Measurements from ENCODE around the gene PPP1R15B.

Gene PPP1R15B

DNA sequence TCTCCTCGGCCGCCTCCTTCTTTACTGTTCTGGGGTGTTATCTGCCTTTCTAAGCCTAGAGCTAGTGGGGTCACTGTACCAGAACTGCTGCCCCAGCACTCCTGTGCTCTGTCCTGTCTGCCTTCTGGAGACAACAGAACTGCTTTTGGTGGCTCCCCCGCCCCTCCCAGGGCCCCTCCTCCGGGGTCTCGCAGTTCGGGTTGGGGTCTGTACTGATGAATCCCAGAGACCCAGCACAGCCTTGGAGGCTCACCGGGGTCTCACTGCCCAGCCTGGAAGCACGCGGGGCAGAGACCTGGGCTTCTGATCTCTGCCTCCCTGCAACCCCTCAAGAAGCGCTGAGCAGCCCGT, 48.7 kb downstream of the PPP1R15B start:
- H3K23ac ChIP-seq (ENCODE audit: low read length), result peak overlapping the region; percentile 16
- WGBS (ENCODE audit: extremely low coverage, insufficient coverage, low lambda C conversion rate), result no CpG with 5 or more reads among the region's 11 CpGs
- no peaks in the 10 kb centered on the region for H3K36me3 ChIP-seq (ENCODE audit: control insufficient read depth, insufficient read depth, low read length)
- DNase-seq, result no peak
- H2AK5ac ChIP-seq (ENCODE audit: low read length), result peak overlapping the region; percentile 58
- no peak overlapping the region for H3K4ac ChIP-seq (ENCODE audit: low read depth, low read length)
- H3K79me2 ChIP-seq (ENCODE audit: control insufficient read depth, insufficient read depth, low read length), result no peaks in the 10 kb centered on the region
- peak overlapping the region; percentile 51 for H3K18ac ChIP-seq (ENCODE audit: low read length)
- no peaks in the 10 kb centered on the region for H3K27me3 ChIP-seq (ENCODE audit: insufficient read depth, low read length, poor library complexity)
- H3K4me3 ChIP-seq (ENCODE audit: low read length), result no peak overlapping the region
- H3K27ac ChIP-seq (ENCODE audit: low read depth, low read length), result no peak overlapping the region
- H3K4me2 ChIP-seq (ENCODE audit: low read length), result peak overlapping the region; percentile 66
- H3K9ac ChIP-seq (ENCODE audit: low read length), result peak overlapping the region; percentile 60
- no peaks in the 10 kb centered on the region for H3K79me1 ChIP-seq (ENCODE audit: low read length)
- peak overlapping the region; percentile 5 for H2BK15ac ChIP-seq (replicated peaks; ENCODE audit: low read depth)
- no peak overlapping the region for H2BK120ac ChIP-seq (ENCODE audit: low read depth, low read length)
- H2BK5ac ChIP-seq (ENCODE audit: low read length), result no peak overlapping the region
- H4K8ac ChIP-seq (ENCODE audit: low read depth, low read length), result no peak overlapping the region
- no peak overlapping the region for H4K5ac ChIP-seq (ENCODE audit: low read length)
- H3K56ac ChIP-seq (ENCODE audit: low read length), result peak overlapping the region; percentile 82
- peaks cover 3% of the 10 kb centered on the region for H3K4me1 ChIP-seq (ENCODE audit: control insufficient read depth, low read depth, low read length)

DNA sequence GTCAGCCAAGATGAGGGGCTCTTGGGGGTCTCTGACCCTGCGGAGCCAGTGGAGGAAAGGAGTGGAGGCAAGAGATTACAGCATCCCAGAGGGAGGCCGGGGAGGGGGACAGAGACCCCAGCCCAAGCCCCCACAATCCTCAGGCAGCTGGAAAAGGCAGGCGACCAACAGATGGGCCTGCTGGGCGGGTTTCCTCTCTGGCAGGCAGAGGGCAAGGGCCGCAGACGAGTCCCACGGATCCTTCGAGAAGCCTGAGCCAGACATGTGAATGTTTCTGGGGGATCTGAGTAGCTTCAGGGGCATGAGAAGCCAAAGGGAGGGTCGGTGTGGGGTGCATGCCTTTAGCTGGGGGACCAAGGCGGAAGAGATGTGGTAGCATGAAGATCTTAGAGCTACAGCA, 49.8 kb downstream of the PPP1R15B start:
- H3K4ac ChIP-seq (ENCODE audit: low read depth, low read length), result no peak overlapping the region
- WGBS (ENCODE audit: extremely low coverage, insufficient coverage, low lambda C conversion rate), result no CpG with 5 or more reads among the region's 10 CpGs
- H3K4me3 ChIP-seq (ENCODE audit: low read length), result no peak overlapping the region
- no peak overlapping the region for H3K56ac ChIP-seq (ENCODE audit: low read length)
- no peak overlapping the region for H4K8ac ChIP-seq (ENCODE audit: low read depth, low read length)
- H3K23ac ChIP-seq (ENCODE audit: low read length), result no peak overlapping the region
- no peak overlapping the region for H4K5ac ChIP-seq (ENCODE audit: low read length)
- H3K18ac ChIP-seq (ENCODE audit: low read length), result no peak overlapping the region
- H3K36me3 ChIP-seq (ENCODE audit: control insufficient read depth, insufficient read depth, low read length), result no peaks in the 10 kb centered on the region
- no peak overlapping the region for H2BK5ac ChIP-seq (ENCODE audit: low read length)
- peaks cover 3% of the 10 kb centered on the region for H3K4me1 ChIP-seq (ENCODE audit: control insufficient read depth, low read depth, low read length)
- no peak overlapping the region for H3K27ac ChIP-seq (ENCODE audit: low read depth, low read length)
- no peak overlapping the region for H2BK15ac ChIP-seq (replicated peaks; ENCODE audit: low read depth)
- no peaks in the 10 kb centered on the region for H3K79me1 ChIP-seq (ENCODE audit: low read length)
- no peak overlapping the region for H2BK120ac ChIP-seq (ENCODE audit: low read depth, low read length)
- H3K27me3 ChIP-seq (ENCODE audit: insufficient read depth, low read length, poor library complexity), result no peaks in the 10 kb centered on the region
- DNase-seq, result no peak
- H3K9ac ChIP-seq (ENCODE audit: low read length), result no peak overlapping the region
- no peaks in the 10 kb centered on the region for H3K79me2 ChIP-seq (ENCODE audit: control insufficient read depth, insufficient read depth, low read length)
- H2AK5ac ChIP-seq (ENCODE audit: low read length), result no peak overlapping the region
- no peak overlapping the region for H3K4me2 ChIP-seq (ENCODE audit: low read length)

- Histone ChIP-seq H3K27ac (ENCODE audit: low read depth, low read length) (no peak overlapping the region), H3K4me3 (ENCODE audit: low read length) (no peak overlapping the region), H2BK15ac (replicated peaks; ENCODE audit: low read depth) (no peak overlapping the region), H3K23ac (ENCODE audit: low read length) (no peak overlapping the region), H4K5ac (ENCODE audit: low read length) (no peak overlapping the region), H3K56ac (ENCODE audit: low read length) (no peak overlapping the region), H2BK5ac (ENCODE audit: low read length) (no peak overlapping the region), H4K8ac (ENCODE audit: low read depth, low read length) (no peak overlapping the region), H3K79me1 (ENCODE audit: low read length) (no peaks in the 10 kb centered on the region), H2BK120ac (ENCODE audit: low read depth, low read length) (no peak overlapping the region), H3K9ac (ENCODE audit: low read length) (no peak overlapping the region), H3K27me3 (ENCODE audit: insufficient read depth, low read length, poor library complexity) (no peaks in the 10 kb centered on the region), H3K79me2 (ENCODE audit: control insufficient read depth, insufficient read depth, low read length) (no peaks in the 10 kb centered on the region), H3K18ac (ENCODE audit: low read length) (no peak overlapping the region), H3K36me3 (ENCODE audit: control insufficient read depth, insufficient read depth, low read length) (no peaks in the 10 kb centered on the region), H3K4me1 (ENCODE audit: control insufficient read depth, low read depth, low read length) (peaks cover 3% of the 10 kb centered on the region), H3K4me2 (ENCODE audit: low read length) (no peak overlapping the region), H3K4ac (ENCODE audit: low read depth, low read length) (no peak overlapping the region), H2AK5ac (ENCODE audit: low read length) (no peak overlapping the region)
- WGBS (ENCODE audit: extremely low coverage, insufficient coverage, low lambda C conversion rate), result no CpG with 5 or more reads among the region's 2 CpGs
- no peak for DNase-seq
Measured at GRCh38 chr1:204361341-204361771, 50.3 kb downstream of the PPP1R15B start.

- no peaks in the 10 kb centered on the region for H3K27me3 ChIP-seq (ENCODE audit: insufficient read depth, low read length, poor library complexity)
- no CpG with 5 or more reads among the region's 4 CpGs for WGBS (ENCODE audit: extremely low coverage, insufficient coverage, low lambda C conversion rate)
- no peak overlapping the region for H2BK120ac ChIP-seq (ENCODE audit: low read depth, low read length)
- no peaks in the 10 kb centered on the region for H3K79me1 ChIP-seq (ENCODE audit: low read length)
- H3K4me1 ChIP-seq (ENCODE audit: control insufficient read depth, low read depth, low read length), result peaks cover 3% of the 10 kb centered on the region
- no peak overlapping the region for H2BK15ac ChIP-seq (replicated peaks; ENCODE audit: low read depth)
- no peak overlapping the region for H2BK5ac ChIP-seq (ENCODE audit: low read length)
- H3K18ac ChIP-seq (ENCODE audit: low read length), result no peak overlapping the region
- no peaks in the 10 kb centered on the region for H3K79me2 ChIP-seq (ENCODE audit: control insufficient read depth, insufficient read depth, low read length)
- DNase-seq, result no peak
- H4K5ac ChIP-seq (ENCODE audit: low read length), result no peak overlapping the region
- no peak overlapping the region for H3K4me3 ChIP-seq (ENCODE audit: low read length)
- H3K36me3 ChIP-seq (ENCODE audit: control insufficient read depth, insufficient read depth, low read length), result no peaks in the 10 kb centered on the region
- H3K4me2 ChIP-seq (ENCODE audit: low read length), result no peak overlapping the region
- H3K56ac ChIP-seq (ENCODE audit: low read length), result no peak overlapping the region
- H2AK5ac ChIP-seq (ENCODE audit: low read length), result no peak overlapping the region
- H3K23ac ChIP-seq (ENCODE audit: low read length), result no peak overlapping the region
- H3K9ac ChIP-seq (ENCODE audit: low read length), result no peak overlapping the region
- H3K4ac ChIP-seq (ENCODE audit: low read depth, low read length), result no peak overlapping the region
- H4K8ac ChIP-seq (ENCODE audit: low read depth, low read length), result no peak overlapping the region
- H3K27ac ChIP-seq (ENCODE audit: low read depth, low read length), result no peak overlapping the region
Measured at GRCh38 chr1:204360314-204360713, 51.3 kb downstream of the PPP1R15B start.

GRCh38 chr1:204359474-204360255, 52.0 kb downstream of the PPP1R15B start, which contains the start of gene PLEKHA6:
Gene PLEKHA6 (minus strand): TSS chr1:204359929. CDS start chr1:204273727, 86,202 bp downstream.
- Histone ChIP-seq H4K8ac (ENCODE audit: low read depth, low read length) (no peak within 1 kb of the TSS), H3K56ac (ENCODE audit: low read length) (peak within 1 kb of the TSS; percentile 18), H2BK15ac (replicated peaks; ENCODE audit: low read depth) (no peak within 1 kb of the TSS), H3K23ac (ENCODE audit: low read length) (no peak within 1 kb of the TSS), H3K27ac (ENCODE audit: low read depth, low read length) (no peak within 1 kb of the TSS), H3K4me1 (ENCODE audit: control insufficient read depth, low read depth, low read length) (peaks cover 3% of the 10 kb centered on the region), H2AK5ac (ENCODE audit: low read length) (no peak within 1 kb of the TSS), H3K4me2 (ENCODE audit: low read length) (no peak within 1 kb of the TSS), H3K9ac (ENCODE audit: low read length) (no peak within 1 kb of the TSS), H3K4me3 (ENCODE audit: low read length) (no peak within 1 kb of the TSS), H2BK120ac (ENCODE audit: low read depth, low read length) (no peak within 1 kb of the TSS), H4K5ac (ENCODE audit: low read length) (no peak within 1 kb of the TSS), H2BK5ac (ENCODE audit: low read length) (no peak within 1 kb of the TSS), H3K36me3 (ENCODE audit: control insufficient read depth, insufficient read depth, low read length) (no peaks in the 10 kb centered on the region), H3K18ac (ENCODE audit: low read length) (no peak within 1 kb of the TSS), H3K27me3 (ENCODE audit: insufficient read depth, low read length, poor library complexity) (no peaks in the 10 kb centered on the region), H3K79me2 (ENCODE audit: control insufficient read depth, insufficient read depth, low read length) (no peaks in the 10 kb centered on the region), H3K79me1 (ENCODE audit: low read length) (no peaks in the 10 kb centered on the region), H3K4ac (ENCODE audit: low read depth, low read length) (no peak within 1 kb of the TSS)
- no CpG with 5 or more reads among the region's 20 CpGs for WGBS (ENCODE audit: extremely low coverage, insufficient coverage, low lambda C conversion rate)
- DNase-seq, result peak; percentile 61

GRCh38 chr1:204359131-204359473, 52.5 kb downstream of the PPP1R15B start:
- Histone ChIP-seq H3K18ac (ENCODE audit: low read length) (no peak overlapping the region), H3K79me2 (ENCODE audit: control insufficient read depth, insufficient read depth, low read length) (no peaks in the 10 kb centered on the region), H3K4me2 (ENCODE audit: low read length) (no peak overlapping the region), H3K23ac (ENCODE audit: low read length) (no peak overlapping the region), H3K56ac (ENCODE audit: low read length) (peak overlapping the region; percentile 18), H4K5ac (ENCODE audit: low read length) (no peak overlapping the region), H3K4me1 (ENCODE audit: control insufficient read depth, low read depth, low read length) (peaks cover 3% of the 10 kb centered on the region), H2BK15ac (replicated peaks; ENCODE audit: low read depth) (no peak overlapping the region), H3K79me1 (ENCODE audit: low read length) (no peaks in the 10 kb centered on the region), H2BK120ac (ENCODE audit: low read depth, low read length) (no peak overlapping the region), H3K9ac (ENCODE audit: low read length) (no peak overlapping the region), H2AK5ac (ENCODE audit: low read length) (no peak overlapping the region), H3K27me3 (ENCODE audit: insufficient read depth, low read length, poor library complexity) (no peaks in the 10 kb centered on the region), H3K36me3 (ENCODE audit: control insufficient read depth, insufficient read depth, low read length) (no peaks in the 10 kb centered on the region), H4K8ac (ENCODE audit: low read depth, low read length) (no peak overlapping the region), H3K27ac (ENCODE audit: low read depth, low read length) (no peak overlapping the region), H3K4me3 (ENCODE audit: low read length) (no peak overlapping the region), H2BK5ac (ENCODE audit: low read length) (no peak overlapping the region), H3K4ac (ENCODE audit: low read depth, low read length) (no peak overlapping the region)
- no CpG with 5 or more reads among the region's 5 CpGs for WGBS (ENCODE audit: extremely low coverage, insufficient coverage, low lambda C conversion rate)
- DNase-seq, result peak; percentile 39
